SK-N-SH treated with all-trans-retinoic acid at 6 μM for 48 hours (cell line): ENCODE results near the gene IDUA.
A peak's percentile ranks its signal among the peaks of the same experiment; 100 is the strongest.

Experiments used
- ATAC-seq: fragments of 200-7000 bp; cut with Tn5 transposase; 3 replicates; pipeline ENCODE4 v1.9.1; 2020; ENCODE audit warnings: mild to moderate bottlenecking, moderate library complexity
- ARNTL ChIP-seq: fragments of 450-650 bp; formaldehyde crosslinking; IDR thresholded peaks from 2 replicates; pipeline ENCODE4 v1.5.0; 2020; ENCODE audit warnings: low read depth, mild to moderate bottlenecking, moderate library complexity, borderline replicate concordance
- CSDC2 ChIP-seq: fragments of 250-450 bp; sonication (Bioruptor Pico); IDR thresholded peaks from 2 replicates; pipeline ENCODE4 v1.5.0; 2020; ENCODE audit warnings: mild to moderate bottlenecking, moderate library complexity
- ESRRG ChIP-seq: fragments of 250-450 bp; sonication (Bioruptor Pico); IDR thresholded peaks from 2 replicates; pipeline ENCODE4 v1.6.1; 2021; ENCODE audit warnings: mild to moderate bottlenecking
- GLIS3 ChIP-seq: fragments of 250-450 bp; sonication (Bioruptor Pico); IDR thresholded peaks from 2 replicates; pipeline ENCODE4 v1.5.0; 2020; ENCODE audit warnings: mild to moderate bottlenecking, moderate library complexity
- OSR1 ChIP-seq: fragments of 250-450 bp; sonication (Bioruptor Pico); IDR thresholded peaks from 2 replicates; pipeline ENCODE4 v1.8.0; 2022; ENCODE audit warnings: moderate library complexity, mild to moderate bottlenecking, inconsistent platforms
- PATZ1 ChIP-seq: fragments of 250-450 bp; sonication (Bioruptor Pico); IDR thresholded peaks from 2 replicates; pipeline ENCODE4 v1.8.0; 2020; ENCODE audit warnings: mild to moderate bottlenecking, moderate library complexity, borderline replicate concordance
- POU6F1 ChIP-seq: fragments of 250-450 bp; sonication (Bioruptor Pico); IDR thresholded peaks from 2 replicates; pipeline ENCODE4 v1.8.0; 2021; ENCODE audit warnings: low read depth, mild to moderate bottlenecking, moderate library complexity, borderline replicate concordance
- PPARA ChIP-seq: fragments of 250-450 bp; sonication (Bioruptor Pico); IDR thresholded peaks from 2 replicates; pipeline ENCODE4 v1.5.0; 2020; ENCODE audit warnings: mild to moderate bottlenecking, borderline replicate concordance
- RARB ChIP-seq: fragments of 250-450 bp; sonication (Bioruptor Pico); IDR thresholded peaks from 2 replicates; pipeline ENCODE4 v1.8.0; 2021; ENCODE audit warnings: mild to moderate bottlenecking, moderate library complexity
- SNAI2 ChIP-seq: fragments of 250-450 bp; sonication (Bioruptor Pico); IDR thresholded peaks from 2 replicates; pipeline ENCODE4 v1.5.0; 2020; ENCODE audit warnings: mild to moderate bottlenecking, moderate library complexity
- TCF4 ChIP-seq: fragments of 250-450 bp; sonication (Bioruptor Pico); IDR thresholded peaks from 2 replicates; pipeline ENCODE4 v1.8.0; 2021; ENCODE audit warnings: mild to moderate bottlenecking, moderate library complexity, borderline replicate concordance
- TOX ChIP-seq: fragments of 250-450 bp; sonication (Bioruptor Pico); IDR thresholded peaks from 2 replicates; pipeline ENCODE4 v1.8.0; 2021; ENCODE audit warnings: mild to moderate bottlenecking, moderate library complexity, borderline replicate concordance
- TSHZ2 ChIP-seq: fragments of 250-450 bp; sonication (Bioruptor Pico); IDR thresholded peaks from 2 replicates; pipeline ENCODE4 v1.5.0; 2020; ENCODE audit warnings: mild to moderate bottlenecking, moderate library complexity
- ZC3H10 ChIP-seq: fragments of 250-450 bp; sonication (Bioruptor Pico); IDR thresholded peaks from 2 replicates; pipeline ENCODE4 v1.5.1; 2021; ENCODE audit warnings: mild to moderate bottlenecking, moderate library complexity
- ZFP3 ChIP-seq: fragments of 250-450 bp; sonication (Bioruptor Pico); IDR thresholded peaks from 2 replicates; pipeline ENCODE4 v1.5.0; 2020; ENCODE audit warnings: mild to moderate bottlenecking, moderate library complexity
- ZFP30 ChIP-seq: fragments of 450-650 bp; formaldehyde crosslinking; IDR thresholded peaks from 2 replicates; pipeline ENCODE4 v1.5.0; 2022; ENCODE audit warnings: mild to moderate bottlenecking, moderate library complexity
- ZNF565 ChIP-seq: fragments of 450-650 bp; formaldehyde crosslinking; conservative IDR thresholded peaks from 2 replicates; pipeline ENCODE4 v1.5.0; 2020; ENCODE audit warnings: low read depth, mild to moderate bottlenecking, moderate library complexity
- ZNF70 ChIP-seq: fragments of 450-650 bp; formaldehyde crosslinking; IDR thresholded peaks from 2 replicates; pipeline ENCODE4 v1.5.0; 2020; ENCODE audit warnings: mild to moderate bottlenecking, moderate library complexity
- ZNF8 ChIP-seq: fragments of 450-650 bp; formaldehyde crosslinking; IDR thresholded peaks from 2 replicates; pipeline ENCODE4 v1.5.0; 2020; ENCODE audit warnings: mild to moderate bottlenecking, moderate library complexity

The IDUA gene

DNA sequence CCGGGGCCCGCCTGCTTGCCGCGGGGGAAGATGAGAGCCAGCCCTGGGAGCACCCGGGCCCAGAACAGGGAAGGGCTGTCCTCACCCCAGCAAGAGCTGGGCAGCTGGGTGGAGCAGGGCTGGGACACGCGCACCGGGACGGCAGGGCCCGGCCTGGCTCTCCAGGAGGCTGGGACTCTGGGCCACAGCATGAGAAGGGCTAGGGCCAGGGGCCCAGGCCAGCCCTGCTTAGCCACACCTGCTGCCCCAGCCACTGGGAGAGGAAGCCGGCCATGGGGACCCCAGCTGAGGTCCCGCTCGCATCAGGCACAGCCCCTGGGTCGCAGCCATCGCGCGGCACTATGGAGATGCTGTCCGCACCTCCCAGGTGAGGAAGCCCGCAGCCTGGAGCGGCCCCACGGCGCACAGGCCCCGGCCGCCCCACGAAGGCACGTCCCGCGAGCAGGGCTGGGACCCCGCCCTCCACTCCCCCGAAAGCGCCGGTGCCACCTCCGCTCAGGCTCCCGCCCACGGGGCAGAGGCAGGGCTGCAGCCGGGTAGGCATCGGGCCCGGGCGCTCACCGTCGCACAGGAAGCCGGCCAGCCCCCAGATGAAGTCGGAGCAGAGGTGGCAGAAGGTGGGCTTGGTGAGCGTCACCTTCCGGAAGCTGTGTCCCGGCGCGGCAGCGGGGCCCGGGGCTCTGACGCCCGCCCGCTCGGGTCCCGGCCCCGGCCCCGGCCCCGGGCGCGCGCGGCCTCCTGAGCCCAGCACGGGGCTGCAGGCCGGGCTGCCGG is 14.0 kb upstream of the IDUA start:
- TF ChIP-seq PATZ1 (CRISPR knock-in tag): no peak
- TF ChIP-seq ZC3H10 (CRISPR knock-in tag): no peak
- TF ChIP-seq ESRRG (CRISPR knock-in tag): no peak
- TF ChIP-seq OSR1 (CRISPR knock-in tag): no peak
- no peak for TF ChIP-seq PPARA (CRISPR knock-in tag)
- no peak for TF ChIP-seq ZFP3 (CRISPR knock-in tag)
- no peak for TF ChIP-seq ARNTL
- TF ChIP-seq TCF4: no peak
- TF ChIP-seq GLIS3 (CRISPR knock-in tag): no peak
- TF ChIP-seq TOX (CRISPR knock-in tag): no peak
- TF ChIP-seq CSDC2: no peak
- TF ChIP-seq SNAI2 (CRISPR knock-in tag): no peak
- TF ChIP-seq ZNF70: no peak
- TF ChIP-seq ZNF8 (CRISPR knock-in tag): no peak
- peak; percentile 63 for ATAC-seq

DNA sequence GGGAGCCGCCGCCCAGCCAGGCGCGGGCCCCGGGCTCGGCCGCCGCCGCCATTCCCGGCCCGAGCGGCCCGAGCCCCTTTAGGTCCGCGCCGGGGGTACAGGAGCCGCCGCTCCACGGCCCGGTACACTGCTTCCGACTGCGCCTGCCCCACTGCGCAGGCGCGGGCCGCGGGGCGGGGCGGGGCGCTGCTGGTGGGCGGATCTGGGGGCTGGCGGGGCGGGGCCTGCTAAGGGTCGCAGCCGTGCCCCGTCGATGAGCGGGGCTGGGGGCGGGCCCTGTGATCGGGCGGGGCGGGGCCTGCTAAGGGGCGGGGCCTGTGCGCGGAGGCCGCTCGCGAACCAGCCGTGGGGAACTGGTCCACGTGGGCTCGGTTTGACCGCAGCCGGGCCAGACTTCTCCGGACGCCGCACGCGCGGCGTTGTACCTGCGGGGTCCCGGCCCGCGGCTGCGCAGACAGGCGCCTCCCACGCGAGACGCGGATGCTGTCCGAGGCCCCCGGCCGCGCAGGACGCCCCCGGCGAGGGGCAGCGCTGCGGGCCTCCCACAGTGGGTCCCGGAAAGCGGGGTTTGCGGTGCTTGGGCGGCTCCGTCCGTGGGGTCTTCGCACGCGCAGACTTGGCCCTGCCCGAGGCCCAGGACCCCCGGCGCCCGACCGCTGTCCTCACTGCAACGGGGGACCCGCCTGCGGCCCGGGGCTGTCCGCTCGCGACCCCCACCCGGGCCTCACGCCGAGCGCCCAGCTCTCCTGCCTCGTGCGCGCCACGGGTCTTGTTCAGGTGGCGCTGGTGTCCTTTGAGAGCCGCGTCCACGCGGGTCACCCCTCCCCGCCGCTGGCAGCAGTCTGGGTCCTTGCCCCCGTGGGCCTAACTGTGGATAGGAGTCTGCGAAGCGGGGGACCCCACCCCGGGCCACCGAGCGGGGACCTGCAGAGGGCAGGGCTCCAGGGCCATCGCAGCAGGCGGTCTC is 13.1 kb upstream of the IDUA start, which contains the start of gene DGKQ:
TSS of gene DGKQ (minus strand) at position 139 of the 967 bp plus-strand sequence. CDS start at position 52, 87 bp downstream.
- peak; percentile 87 for ATAC-seq

More for the DNA sequence above, 13.1 kb upstream of the IDUA start, which contains the start of gene DGKQ:
- TF ChIP-seq TSHZ2 (CRISPR knock-in tag) (no peak), ZNF565 (no peak), PATZ1 (CRISPR knock-in tag) (no peak), RARB (CRISPR knock-in tag) (no peak), TOX (CRISPR knock-in tag) (no peak), ZFP30 (CRISPR knock-in tag) (no peak), ARNTL (no peak), OSR1 (CRISPR knock-in tag) (no peak), ZFP3 (CRISPR knock-in tag) (no peak), POU6F1 (no peak)
- TF ChIP-seq, all 23 proteins: peak for 0
